H1 (cell line): Measurements from ENCODE around the gene COX6A1. TPM values are rescaled to one million over a fixed set of nuclear protein-coding genes. Genes with fewer than 3 reads are reported as not detected.

Source experiments
- BRCA1 ChIP-seq: IDR thresholded peaks from 2 replicates; pipeline ENCODE4 v1.6.1; 2012; ENCODE audit warnings: low read depth, low read length, improper control_type of control experiment
- CBX5 ChIP-seq: fragments of 300-800, 300-1000 bp; sonication (generic); IDR thresholded peaks from 2 replicates; pipeline ENCODE4 v1.7.1; 2016; ENCODE audit warnings: antibody characterized with exemption, low read length, low read depth
- CHD2 ChIP-seq: IDR thresholded peaks from 2 replicates; pipeline ENCODE4 v1.6.1; 2012; ENCODE audit warnings: low read length, improper control_type of control experiment
- GTF2F1 ChIP-seq: IDR thresholded peaks from 2 replicates; pipeline ENCODE4 v1.6.1; 2012; ENCODE audit warnings: low read depth, low read length, improper control_type of control experiment, borderline replicate concordance
- MAFK ChIP-seq: IDR thresholded peaks from 2 replicates; pipeline ENCODE4 v1.6.1; 2012; ENCODE audit warnings: low read depth, mild to moderate bottlenecking, improper control_type of control experiment, low read length
- MAX ChIP-seq: IDR thresholded peaks from 2 replicates; pipeline ENCODE4 v1.6.1; 2012; ENCODE audit warnings: inconsistent platforms
- NRF1 ChIP-seq: IDR thresholded peaks from 2 replicates; pipeline ENCODE4 v1.6.1; 2011; ENCODE audit warnings: mild to moderate bottlenecking, low read depth, low read length, improper control_type of control experiment
- PHF8 ChIP-seq: fragments of 200-600 bp; sonication (generic); conservative IDR thresholded peaks from 2 replicates; pipeline ENCODE4 v1.7.1; 2012; ENCODE audit warnings: low read depth, mild to moderate bottlenecking, inconsistent platforms, low read length, moderate library complexity
- POLR2A ChIP-seq, 2 experiments: IDR thresholded peaks; 1 replicate in 1 of 2; 2 replicates in 1 of 2; pipeline ENCODE4 v1.6.1; 2011; ENCODE audit warnings: low read depth in 2 of 2, low read length in 2 of 2, mild to moderate bottlenecking in 2 of 2; ENCODE audit errors: control extremely low read depth in 1 of 2
- TBP ChIP-seq: IDR thresholded peaks from 2 replicates; pipeline ENCODE4 v1.6.1; 2011; ENCODE audit warnings: low read depth, low read length, improper control_type of control experiment
- TEAD4 ChIP-seq: IDR thresholded peaks from 2 replicates; pipeline ENCODE4 v1.6.1; 2012; ENCODE audit warnings: low read depth, low read length, inconsistent platforms, mixed read lengths
- USF2 ChIP-seq: IDR thresholded peaks from 2 replicates; pipeline ENCODE4 v1.6.1; 2011; ENCODE audit warnings: low read length, improper control_type of control experiment
- YY1 ChIP-seq: IDR thresholded peaks from 2 replicates; pipeline ENCODE4 v1.6.1; 2011; ENCODE audit warnings: low read depth, mild to moderate bottlenecking, low read length
- ZNF274 ChIP-seq: IDR thresholded peaks from 2 replicates; pipeline ENCODE4 v1.7.0; 2012; ENCODE audit warnings: low read length, borderline replicate concordance; ENCODE audit errors: extremely low read depth
- polyA plus RNA-seq, 7 experiments: library from polyadenylated mRNA; depleted of rRNA in 3 of 7; stranded (reverse) in 5 of 7; unstranded in 2 of 7; fragments of >200 nt in 5 of 7; fragments of 200-250 nt in 2 of 7; gene quantifications; 1 replicate in 5 of 7; 2 replicates in 1 of 7; 4 replicates in 1 of 7; pipeline versions ENCODE4 v1.2.1 to v1.2.3, GENCODE V29; 2011 to 2013; ENCODE audit warnings: missing spikeins in 2 of 7, mixed read lengths in 2 of 7
- total RNA-seq: library from RNA; stranded (reverse); fragmentation: NEBNext Ultra II Directional; extraction: Animal tissue kit (Norgen Biotek cat#: 25700); gene quantifications from 2 replicates; pipeline ENCODE4 v1.2.1, GENCODE V29; 2021

Gene COX6A1
- total and polyA plus RNA-seq, 2 of the 8 experiments (the other 6 are each of a cell fraction or from before 2014, with no cell fraction given) = 437 to 2,792 TPM

GRCh38 chr12:120445911-120446843, 8.3 kb downstream of the COX6A1 start, which contains the start of the genes GATC and TRIAP1 (continued):
- TF ChIP-seq USF2 (no peak; the same call in 1 of the 2 replicates), CHD2 (peak; percentile 66), NRF1 (no peak), GTF2F1 (peak; percentile 68; the same call in 1 of the 2 replicates), PHF8 (peak; percentile 97), MAFK (0 out of 2 replicates have a peak, but pooled peaks have one; percentile 1), BRCA1 (peak; percentile 70), MAX (peak; percentile 90), CBX5 (no peak), TEAD4 (peak; percentile 66; the same call in 1 of the 2 replicates), YY1 (peak; percentile 90), TBP (peak; percentile 90), ZNF274 (no peak), POLR2A (IDR thresholded peaks at IDR 0.05; ENCODE audit: control extremely low read depth in 1 of 2, low read depth in 2 of 2, low read length in 2 of 2) (peak; percentile 89 to 96)
